HG02623 (cell line): ENCODE measurements around the gene PRKCD.
A peak's percentile ranks its signal among the peaks of the same experiment; 100 is the strongest.

Experiments
- ATAC-seq: cut with Tn5 transposase; IDR thresholded peaks from one replicate; pipeline ENCODE4 v1.9.1; 2021; ENCODE audit warnings: moderate library complexity; ENCODE audit not compliant: unreplicated experiment

PRKCD gene

DNA sequence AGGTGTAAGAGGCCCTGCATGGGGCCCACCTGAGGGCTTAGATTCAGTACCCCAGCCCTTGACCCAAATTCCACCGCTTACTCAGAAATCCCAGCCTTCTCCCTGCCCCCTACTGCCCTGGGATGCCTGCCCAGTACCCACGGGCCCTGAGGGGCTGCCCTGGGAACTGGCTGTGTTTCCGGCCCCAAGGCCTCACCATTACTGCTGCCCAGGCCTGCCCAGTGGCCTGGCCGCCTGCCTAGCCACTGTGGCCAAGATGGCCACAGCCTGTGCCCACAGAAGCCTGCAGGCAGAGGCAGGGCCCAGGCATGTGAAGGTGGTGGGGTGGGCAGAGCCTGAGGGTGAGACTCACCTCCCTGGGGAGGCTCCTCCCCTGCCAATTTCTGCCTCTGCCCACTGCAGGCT, 6.1 kb upstream of the PRKCD start:
- ATAC-seq, result no peak

DNA sequence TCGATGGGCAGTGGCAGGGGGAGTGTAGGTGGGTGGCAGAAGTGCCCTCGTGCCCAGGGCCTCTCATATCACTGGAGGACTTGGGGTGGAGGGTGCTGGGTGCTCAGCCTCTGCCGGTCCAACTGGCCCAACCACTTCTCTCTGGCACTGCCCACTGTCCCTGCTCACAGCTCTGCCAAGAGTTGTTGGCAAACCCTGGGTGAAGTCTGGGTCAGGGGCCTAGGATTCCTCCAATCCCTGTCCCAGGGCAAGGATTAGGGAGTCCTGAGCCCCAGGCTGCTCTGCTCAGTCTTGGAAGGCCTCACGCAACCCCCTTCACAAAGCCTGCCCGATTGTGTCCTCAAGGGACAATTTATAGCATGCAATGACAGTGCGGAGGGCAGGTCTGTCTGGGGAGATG, 5.2 kb upstream of the PRKCD start:
- no peak for ATAC-seq

DNA sequence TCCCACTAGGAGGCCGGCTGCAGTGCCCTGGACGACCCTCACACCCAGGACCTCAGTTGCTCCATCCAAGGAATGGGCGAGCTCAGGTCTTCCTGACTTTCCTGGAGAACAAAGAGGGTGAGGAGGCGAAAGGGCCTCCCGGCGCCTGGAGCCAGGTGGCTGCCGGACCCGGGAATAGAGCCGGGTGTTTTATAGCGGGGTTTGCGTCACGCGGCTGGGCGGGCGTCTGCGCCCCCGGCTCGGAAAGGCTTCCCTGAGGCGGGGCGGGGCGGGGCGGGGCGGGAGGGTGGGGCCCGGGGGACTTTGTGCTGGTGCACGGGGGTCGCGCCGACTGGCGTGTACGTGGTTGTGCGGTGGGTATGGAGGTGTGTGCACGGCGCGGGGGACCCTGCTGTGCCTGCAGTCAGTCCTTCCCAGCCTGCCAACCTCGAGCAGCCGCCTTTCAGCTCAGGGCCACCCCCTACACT, 4.6 kb upstream of the PRKCD start:
- no peak for ATAC-seq

DNA sequence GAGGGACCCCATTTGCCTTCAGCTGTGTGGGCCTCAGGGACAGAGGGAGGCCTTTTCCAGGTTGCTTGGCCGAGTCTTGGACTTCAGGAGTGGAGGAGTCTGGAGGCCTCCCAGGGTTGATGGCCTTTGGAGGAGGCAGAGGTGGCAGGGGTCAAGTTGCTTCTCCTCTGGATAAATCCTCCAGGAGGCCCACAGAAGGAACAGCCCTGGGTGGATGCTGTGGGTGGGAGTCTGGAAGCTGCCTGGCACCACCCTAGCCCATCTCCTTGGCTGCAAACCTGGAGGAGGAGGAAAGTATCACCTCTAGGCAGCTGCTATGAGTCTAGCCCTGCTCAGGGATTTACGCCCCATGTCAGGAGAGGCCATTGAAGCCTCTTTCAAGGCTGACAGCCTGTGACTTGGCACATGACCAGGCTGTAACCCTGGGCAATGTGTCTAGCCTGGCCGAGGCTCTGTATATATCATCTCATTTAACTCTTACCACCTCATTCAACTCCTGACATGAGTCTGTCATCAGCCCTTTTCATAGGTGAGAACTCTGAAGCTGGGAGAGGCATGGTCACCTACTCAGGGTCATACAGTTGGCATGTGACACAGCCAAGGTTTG, 2.9 kb upstream of the PRKCD start:
- no peak for ATAC-seq

DNA sequence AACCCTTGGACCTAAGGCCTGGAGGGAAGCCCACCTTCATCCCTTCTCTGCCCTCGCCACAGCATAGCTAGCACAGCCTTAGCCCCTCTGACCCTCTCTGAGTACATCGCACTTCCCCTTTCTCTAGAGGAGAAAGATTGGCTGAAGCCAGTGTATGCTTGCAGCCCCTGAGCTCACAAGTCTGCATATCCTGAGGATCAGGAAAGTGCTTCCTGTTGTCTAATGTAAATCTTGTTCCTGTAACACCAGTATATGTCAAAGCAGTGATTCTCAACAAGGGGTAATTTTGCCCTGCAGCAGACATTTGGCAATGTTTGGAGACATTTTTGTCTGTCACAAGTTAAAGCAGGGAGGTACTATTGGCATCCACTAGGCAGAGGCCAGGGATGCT, 2.2 kb upstream of the PRKCD start:
- ATAC-seq, result no peak

DNA sequence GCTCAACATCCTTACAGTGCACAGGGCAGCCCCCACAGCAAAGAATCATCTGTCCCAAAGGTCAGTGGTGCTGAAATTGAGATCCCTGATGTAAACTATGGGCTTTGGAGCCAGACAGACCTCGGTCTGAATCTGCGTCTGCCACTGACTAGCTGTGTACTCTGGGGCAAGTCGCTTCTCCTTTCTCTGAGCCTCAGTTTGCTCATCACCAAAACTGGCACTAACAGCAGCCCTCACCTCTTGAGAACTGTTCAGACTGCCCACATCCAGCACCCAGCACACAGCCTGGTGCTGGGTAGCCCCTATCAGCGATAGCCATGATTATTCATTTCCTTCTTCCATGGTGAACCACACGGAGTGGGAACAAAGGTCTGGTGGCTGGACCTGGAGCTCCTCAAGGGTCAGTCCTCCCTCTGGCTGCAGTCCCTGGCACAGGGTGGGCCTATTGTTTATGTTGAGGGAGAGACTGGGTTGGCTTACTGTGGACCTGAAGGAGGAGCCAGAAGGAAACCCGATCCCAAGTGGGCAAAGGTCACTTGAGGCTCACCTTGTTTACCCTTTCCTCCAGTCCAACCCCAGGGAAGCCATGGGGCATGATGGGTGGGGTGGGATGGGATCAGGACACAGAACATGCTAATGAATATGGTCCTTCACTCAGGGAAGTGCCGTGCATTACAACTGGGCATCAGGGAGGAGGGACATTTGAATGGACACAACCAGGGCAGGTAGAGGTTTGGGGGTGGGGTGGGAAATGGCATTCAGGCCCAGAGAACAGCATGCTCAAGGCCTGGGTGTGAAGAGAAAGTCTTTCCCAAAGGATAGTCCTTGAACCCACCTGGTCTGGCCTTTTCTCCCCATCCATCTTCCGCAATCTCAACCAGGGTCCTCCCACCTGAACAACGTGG, 1.6 kb upstream of the PRKCD start:
- ATAC-seq, result no peak

- ATAC-seq, result no peak
Measured at GRCh38 chr3:53160061-53160659, 849 bp upstream of the PRKCD start.

DNA sequence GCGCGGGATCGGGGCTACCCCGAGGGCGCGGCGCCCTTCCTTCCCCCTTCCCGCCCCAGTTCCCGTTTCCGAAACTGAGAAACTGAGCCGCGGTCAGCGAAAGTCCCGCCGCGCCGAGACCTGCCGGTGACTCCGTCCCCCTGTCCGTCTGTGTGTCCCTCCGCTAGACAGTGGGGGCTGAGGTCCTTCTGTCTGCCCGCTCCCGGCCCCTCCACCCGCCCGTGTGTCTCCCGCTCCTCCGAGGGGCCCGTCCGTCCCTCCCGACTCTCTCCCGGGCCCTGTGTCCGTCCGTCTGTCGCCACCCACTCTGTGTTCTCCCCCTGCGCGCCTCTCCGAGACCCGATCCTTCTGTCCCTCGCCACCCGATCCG, 426 bp downstream of the PRKCD start:
- ATAC-seq, result no peak

- ATAC-seq, result no peak
Measured at GRCh38 chr3:53161820-53162671, 1.0 kb downstream of the PRKCD start.

- peak; percentile 19 for ATAC-seq
Measured at GRCh38 chr3:53162672-53163443, 1.8 kb downstream of the PRKCD start.

DNA sequence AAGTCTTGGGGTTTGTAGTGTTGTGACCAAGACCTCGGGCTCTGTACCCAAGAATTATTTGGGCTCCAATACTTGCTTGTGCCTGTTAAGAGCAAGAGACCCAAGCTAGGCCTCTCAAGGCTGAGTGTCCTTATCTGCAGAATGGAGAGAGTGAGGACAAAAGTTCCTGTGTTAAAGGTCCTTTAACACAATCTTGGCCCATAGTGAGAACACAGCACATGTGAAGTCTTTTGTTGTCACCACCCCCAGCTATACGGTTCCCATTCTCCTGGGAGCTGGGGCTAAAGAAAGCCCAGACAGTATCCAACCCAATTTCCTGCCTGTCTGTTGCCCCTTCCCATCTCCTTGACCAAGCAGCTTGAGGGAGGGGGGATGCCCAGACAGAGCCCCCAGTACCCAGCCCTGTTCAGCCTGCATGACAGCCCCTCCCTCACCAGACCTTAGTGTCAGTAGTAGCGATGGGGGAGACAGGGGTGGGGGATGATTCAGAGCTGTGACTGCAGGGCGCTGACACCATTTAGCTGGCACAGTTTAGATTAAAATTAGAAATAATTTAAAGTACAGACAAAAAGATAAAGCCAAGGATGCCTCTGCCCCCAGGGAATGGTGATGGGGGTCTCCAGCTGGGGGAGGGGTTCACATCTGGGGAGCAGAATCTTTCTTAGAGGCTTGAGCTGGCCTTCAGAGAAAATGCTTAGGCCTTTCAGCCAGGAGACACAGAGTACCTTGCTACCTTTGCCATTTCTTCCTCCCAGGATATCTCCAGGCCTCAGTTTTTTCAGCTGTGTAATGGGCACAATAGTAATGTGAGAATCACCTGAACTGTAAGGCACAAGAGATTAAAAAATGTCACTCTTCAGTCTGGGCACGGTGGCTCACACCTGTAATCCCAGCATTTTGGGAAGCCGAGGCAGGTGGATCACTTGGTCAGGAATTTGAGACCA, 2.7 kb downstream of the PRKCD start:
- no peak for ATAC-seq

DNA sequence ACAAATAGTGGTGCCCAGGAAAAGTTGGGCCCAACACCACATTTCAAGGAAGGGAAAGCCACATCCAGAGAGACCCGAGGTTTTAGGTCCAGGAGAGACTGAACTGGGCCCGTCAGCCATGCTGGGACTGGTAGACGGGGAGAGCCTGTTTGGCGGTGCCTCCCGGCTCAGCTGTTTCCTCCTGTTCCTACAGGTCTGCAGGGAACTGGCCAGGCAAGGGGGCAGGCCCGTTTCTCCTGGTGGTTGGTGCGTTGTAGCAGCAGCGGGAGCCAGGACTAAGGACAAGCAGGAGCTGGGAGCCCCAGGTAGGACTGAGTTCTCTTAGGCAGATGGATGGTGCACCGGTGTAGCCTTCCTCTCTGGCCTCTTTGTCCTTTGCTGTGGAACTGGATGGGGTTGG, 3.9 kb downstream of the PRKCD start:
- ATAC-seq, result no peak

DNA sequence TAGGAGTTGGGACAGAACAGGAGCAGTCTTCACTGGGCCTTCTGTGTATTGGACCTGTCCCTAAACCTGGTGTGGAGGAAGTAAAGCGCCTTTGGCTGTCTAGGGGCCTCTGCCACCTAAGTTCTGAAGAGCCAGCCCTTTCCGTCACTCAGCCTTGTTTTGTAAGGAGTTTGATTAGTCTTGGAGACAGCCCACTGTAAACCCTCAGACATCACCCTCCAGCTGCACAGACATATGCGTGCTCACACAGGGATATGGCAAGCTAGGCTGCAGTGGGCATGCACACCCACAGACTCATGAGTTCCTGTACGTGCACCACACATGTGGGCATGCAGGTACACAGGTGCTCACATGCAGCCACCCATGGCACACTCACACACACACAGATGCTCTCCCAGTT, 5.2 kb downstream of the PRKCD start:
- ATAC-seq, result no peak

DNA sequence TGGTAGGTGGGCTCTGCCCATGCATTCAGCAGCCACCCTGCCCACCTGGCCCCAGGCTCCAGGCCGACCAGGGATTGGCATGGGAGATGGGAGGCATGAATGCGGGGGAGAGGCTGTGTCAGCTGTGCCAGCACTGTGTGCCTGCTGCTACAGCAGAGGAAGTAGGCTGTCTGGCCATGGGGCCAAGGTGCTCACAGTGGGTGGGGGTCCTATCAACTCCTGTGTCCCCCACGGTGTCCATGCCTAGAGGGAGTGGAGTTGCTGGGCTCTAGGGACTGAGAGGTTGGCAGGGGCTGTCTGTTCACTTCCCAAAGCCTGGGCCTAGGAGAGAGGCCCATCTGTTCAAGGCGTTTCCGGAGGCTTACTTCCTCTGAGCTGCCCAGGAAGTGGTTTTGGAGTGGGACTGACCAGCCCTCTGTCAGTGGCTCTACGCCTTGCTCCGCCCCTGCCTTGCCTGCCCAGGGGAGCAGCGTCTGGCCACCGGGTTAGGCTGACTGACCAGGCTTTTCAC, 5.8 kb downstream of the PRKCD start:
- no peak for ATAC-seq

GRCh38 chr3:53167418-53168174, 6.6 kb downstream of the PRKCD start:
- ATAC-seq, result no peak

DNA sequence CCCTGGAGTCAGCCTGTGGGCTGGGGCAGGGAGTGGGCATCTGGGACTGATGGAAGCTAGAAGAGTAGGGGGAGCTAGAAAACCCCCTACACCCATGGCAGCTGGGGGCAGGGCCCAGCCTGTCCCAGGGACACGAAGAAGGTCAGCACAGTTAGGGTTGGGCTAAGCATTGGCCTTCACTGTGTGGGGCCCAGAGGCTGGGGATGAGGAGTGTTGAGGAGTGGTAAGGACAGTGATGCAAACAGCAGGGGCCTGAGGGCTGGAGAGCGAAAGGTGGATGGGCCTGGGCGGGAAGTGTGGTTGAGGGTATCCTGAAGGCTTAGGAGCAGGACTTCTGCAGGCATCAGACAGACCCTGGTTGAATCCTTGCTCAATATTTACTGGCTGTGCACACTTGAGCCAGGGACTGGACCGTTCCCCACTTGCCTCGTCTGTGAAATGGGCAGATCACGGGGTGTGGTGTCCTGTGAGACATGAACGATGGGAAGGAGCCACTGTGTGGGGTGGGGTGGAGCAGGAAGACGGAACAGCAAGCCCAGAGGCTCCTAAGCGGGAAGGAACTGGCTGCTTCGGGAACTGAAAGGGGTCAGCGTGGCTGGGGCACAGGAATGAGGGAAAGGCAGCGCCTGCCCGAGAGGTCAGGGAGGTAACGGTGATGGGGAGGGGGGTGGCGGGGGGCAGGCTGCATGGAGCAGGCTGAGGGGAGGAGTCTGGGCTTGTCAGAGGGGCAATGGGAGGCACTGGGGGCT, 7.3 kb downstream of the PRKCD start:
- ATAC-seq, result no peak

GRCh38 chr3:53169045-53169831, 8.2 kb downstream of the PRKCD start:
- ATAC-seq, result no peak
